GM23338 (cell line): Measurements from ENCODE around the gene MYO9B.

Source experiments
- CREB1 ChIP-seq: fragments of 250-450 bp; sonication (Bioruptor Pico); IDR thresholded peaks from 2 replicates; pipeline ENCODE4 v1.5.0; 2020; ENCODE audit warnings: low read depth, mild to moderate bottlenecking, moderate library complexity
- CTCF ChIP-seq, 2 experiments: fragments of 200-600 bp in 1 of 2; sonication (generic) in 1 of 2; conservative IDR thresholded peaks; 2 replicates each; pipeline versions ENCODE4 v1.5.1 to v1.6.1; 2016 to 2017; ENCODE audit warnings: antibody characterized with exemption in 2 of 2, low read depth in 2 of 2, mild to moderate bottlenecking in 2 of 2, moderate library complexity in 1 of 2
- ETS1 ChIP-seq: IDR thresholded peaks from 2 replicates; pipeline ENCODE4 v1.6.1; 2016; ENCODE audit warnings: antibody characterized with exemption
- EZH2 ChIP-seq: fragments of 200-600 bp; sonication (generic); IDR thresholded peaks from one replicate; pipeline ENCODE4 v1.8.0; 2017; ENCODE audit warnings: antibody characterized with exemption, mild to moderate bottlenecking, low read depth; ENCODE audit not compliant: unreplicated experiment
- JUNB ChIP-seq: IDR thresholded peaks from one replicate; pipeline ENCODE4 v1.6.1; 2016; ENCODE audit warnings: antibody characterized with exemption; ENCODE audit not compliant: unreplicated experiment
- POLR2AphosphoS5 ChIP-seq: IDR thresholded peaks from 2 replicates; pipeline ENCODE4 v1.6.1; 2016; ENCODE audit warnings: antibody characterized with exemption, low read depth
- STAT1 ChIP-seq: IDR thresholded peaks from one replicate; pipeline ENCODE4 v1.6.1; 2016; ENCODE audit warnings: antibody characterized with exemption; ENCODE audit not compliant: unreplicated experiment

- TF ChIP-seq CTCF (conservative IDR thresholded peaks at IDR 0.05; ENCODE audit: low read depth in 2 of 2) (no peak), POLR2AphosphoS5 (no peak), JUNB (no peak), STAT1 (no peak), ETS1 (no peak), EZH2 (no peak), CREB1 (CRISPR knock-in tag) (no peak)
These were observed 121.0 kb downstream of the MYO9B start for GRCh38 chr19:17196610-17197009.
